HepG2 (cell line): ENCODE data around the gene TMED3. TPM values are rescaled to one million over a fixed set of nuclear protein-coding genes. Genes with fewer than 3 reads are reported as not detected.
A peak's percentile ranks its signal among the peaks of the same experiment; 100 is the strongest.

ENCODE experiments used
- ARID3A ChIP-seq: IDR thresholded peaks from 2 replicates; pipeline ENCODE4 v1.6.1; 2012; ENCODE audit warnings: low read depth, low read length, improper control_type of control experiment
- ATM ChIP-seq: fragments of 450-650 bp; IDR thresholded peaks from 2 replicates; pipeline ENCODE4 v1.7.1; 2017; ENCODE audit warnings: mild to moderate bottlenecking, borderline replicate concordance
- CAMTA2 ChIP-seq: sonication (generic); formaldehyde crosslinking; IDR thresholded peaks from 2 replicates; pipeline ENCODE4 v1.4.0; 2020; ENCODE audit warnings: mild to moderate bottlenecking, missing genetic modification reagents, borderline replicate concordance
- KAT2B ChIP-seq: fragments of 150-350 bp; IDR thresholded peaks from 2 replicates; pipeline ENCODE4 v1.6.1; 2014; ENCODE audit warnings: low read depth, low read length, borderline replicate concordance
- NCOA1 ChIP-seq: sonication (generic); formaldehyde crosslinking; IDR thresholded peaks from 2 replicates; pipeline ENCODE4 v1.9.0; 2021; ENCODE audit warnings: missing genetic modification reagents
- NONO ChIP-seq, 2 experiments: fragments of 450-650 bp in 1 of 2; sonication (generic) in 1 of 2; formaldehyde crosslinking in 1 of 2; IDR thresholded peaks in 1 of 2; conservative IDR thresholded peaks in 1 of 2; 2 replicates each; pipeline versions ENCODE4 v1.6.1 to v1.8.0; 2017 to 2022; ENCODE audit warnings: mild to moderate bottlenecking in 1 of 2, missing genetic modification reagents in 1 of 2, moderate library complexity in 1 of 2
- NR3C1 ChIP-seq: sonication (generic); formaldehyde crosslinking; IDR thresholded peaks from 2 replicates; pipeline ENCODE4 v1.4.0; 2020; ENCODE audit warnings: missing genetic modification reagents
- PHF5A ChIP-seq: IDR thresholded peaks from one replicate; pipeline ENCODE4 v1.6.1; 2018; ENCODE audit warnings: low read depth, missing genetic modification reagents; ENCODE audit not compliant: unreplicated experiment
- POLR2A ChIP-seq, 2 experiments: IDR thresholded peaks; 2 replicates each; pipeline ENCODE4 v1.6.1; 2011; ENCODE audit warnings: low read depth in 2 of 2, low read length in 2 of 2, mild to moderate bottlenecking in 1 of 2, moderate library complexity in 1 of 2; ENCODE audit not compliant: insufficient read depth in 1 of 2
- ZBTB1 ChIP-seq: sonication (generic); formaldehyde crosslinking; IDR thresholded peaks from 2 replicates; pipeline ENCODE4 v1.4.0; 2020; ENCODE audit warnings: missing genetic modification reagents, borderline replicate concordance
- ZBTB39 ChIP-seq: sonication (generic); formaldehyde crosslinking; IDR thresholded peaks from 2 replicates; pipeline ENCODE4 v1.5.0; 2020; ENCODE audit warnings: missing genetic modification reagents
- ZNF235 ChIP-seq: sonication (generic); formaldehyde crosslinking; IDR thresholded peaks from 2 replicates; pipeline ENCODE4 v1.8.1; 2023; ENCODE audit warnings: mild to moderate bottlenecking, missing genetic modification reagents, borderline replicate concordance
- ZNF296 ChIP-seq: sonication (generic); formaldehyde crosslinking; conservative IDR thresholded peaks from 2 replicates; pipeline ENCODE4 v1.5.0; 2020; ENCODE audit warnings: mild to moderate bottlenecking, missing genetic modification reagents
- ZNF3 ChIP-seq: IDR thresholded peaks from 2 replicates; pipeline ENCODE4 v1.7.0; 2017; ENCODE audit warnings: inconsistent platforms
- ZNF407 ChIP-seq: sonication (generic); formaldehyde crosslinking; IDR thresholded peaks from one replicate; pipeline ENCODE4 v1.5.1; 2020; ENCODE audit warnings: mild to moderate bottlenecking, missing genetic modification reagents; ENCODE audit errors: not compliant biosample characterization
- ZNF556 ChIP-seq: sonication (generic); formaldehyde crosslinking; IDR thresholded peaks from 2 replicates; pipeline ENCODE4 v1.4.0; 2020; ENCODE audit warnings: mild to moderate bottlenecking, missing genetic modification reagents, borderline replicate concordance
- ZNF737 ChIP-seq: sonication (generic); formaldehyde crosslinking; IDR thresholded peaks from 2 replicates; pipeline ENCODE4 v1.5.0; 2020; ENCODE audit warnings: missing genetic modification reagents, mild to moderate bottlenecking, borderline replicate concordance
- polyA plus RNA-seq, 8 experiments: library from polyadenylated mRNA; depleted of rRNA in 3 of 8; stranded (reverse) in 7 of 8; unstranded in 1 of 8; fragments of >200 nt; fragmentation: Illumina TruSeq in 4 of 8; extraction: Trizol in 4 of 8; gene quantifications; 2 replicates each; pipeline versions ENCODE4 v1.2.1 to v1.2.3, GENCODE V29; 2011 to 2016; ENCODE audit warnings: low read depth in 4 of 8, missing spikeins in 1 of 8, mixed read lengths in 1 of 8; ENCODE audit not compliant: insufficient read depth in 1 of 8
- total RNA-seq, 5 experiments: library from RNA; depleted of rRNA; stranded (reverse); fragments of >200 nt; fragmentation: Illumina TruSeq; extraction: Trizol; gene quantifications; 2 replicates each; pipeline ENCODE4 v1.2.3, GENCODE V29; 2016; ENCODE audit warnings: low read depth in 1 of 5

The TMED3 gene
- total and polyA plus RNA-seq, 2 of the 13 experiments (the other 11 are each of a cell fraction or from before 2014, with no cell fraction given), result 125 to 155 TPM

GRCh38 chr15:79310985-79311900 is at the start of gene TMED3 (continued):
- TF ChIP-seq ZNF407 (CRISPR knock-in tag), result no peak
- TF ChIP-seq NCOA1 (CRISPR knock-in tag), result 0 out of 2 replicates have a peak, but pooled peaks have one; percentile 37
- TF ChIP-seq ARID3A, result no peak
- TF ChIP-seq PHF5A (CRISPR knock-in tag), result no peak
- TF ChIP-seq CAMTA2 (CRISPR knock-in tag), result no peak
- no peak for TF ChIP-seq NONO (IDR thresholded peaks at IDR 0.05)
- peak; percentile 76 for TF ChIP-seq NONO (CRISPR knock-in tag; conservative IDR thresholded peaks at IDR 0.05)
- no peak; the same call in 1 of the 2 replicates for TF ChIP-seq ZNF296 (CRISPR knock-in tag)
- TF ChIP-seq ZNF556 (CRISPR knock-in tag), result peak; percentile 89; the same call in 1 of the 2 replicates
- TF ChIP-seq ZNF737 (CRISPR knock-in tag), result no peak
- TF ChIP-seq KAT2B, result no peak
- TF ChIP-seq ATM, result no peak
- TF ChIP-seq ZNF3 (CRISPR knock-in tag), result no peak
- 0 out of 2 replicates have a peak, but pooled peaks have one; percentile 36 for TF ChIP-seq ZBTB39 (CRISPR knock-in tag)
- no peak for TF ChIP-seq ZNF235 (CRISPR knock-in tag)
- peak; percentile 76 to 91 for TF ChIP-seq POLR2A (IDR thresholded peaks at IDR 0.05; ENCODE audit: insufficient read depth in 1 of 2, low read depth in 2 of 2, low read length in 2 of 2)
- no peak for TF ChIP-seq NR3C1 (CRISPR knock-in tag)
- no peak for TF ChIP-seq ZBTB1 (CRISPR knock-in tag)
